Heart left ventricle (tissue), 13 donors: Measurements from ENCODE around the gene KIF12.

Experiments used
- POLR2A ChIP-seq, 2 donors: fragments of 450-650 bp; IDR thresholded peaks; one replicate each; pipeline ENCODE4 v1.6.1; 2017; ENCODE audit warnings: antibody characterized with exemption in 2 of 2, mild to moderate bottlenecking in 2 of 2, moderate library complexity in 2 of 2
- TF ChIP-seq, protein P1 (sequence below), 12 donors: fragments of 200-600 bp; sonication (generic) in 4 of 12; IDR thresholded peaks; one replicate each; pipeline versions ENCODE4 v1.5.0 to v1.8.0; 2018 to 2022; ENCODE audit warnings: antibody characterized with exemption in 12 of 12, mild to moderate bottlenecking in 5 of 12
- donor health status: ischemic (EF 13 %, LVEDD 7.1; RV severe dilation, severe dysfunction).
- donor health status: DM: no; HTN: yes; CAD: no.
- donor health status: DM: no; HTN: no; CAD: no.
- donor health status: ischemic (EF 25% LVEDD 6.9; RV normal size, moderate dysfunction).
- donor health status: ischemic (EF 25% LVEDD 5.7; RV mildly dilated, moderate dysfunction).
- donor health status: ischemic (EF 35%, LVEDD 5.7; RV mildly dilated, moderate dysfunction).
- donor health status: nonischemic (EF 11% LVEDD 7.7; RV severe dilation, severe dysfunction).
- donor health status: DM: yes; HTN: yes; CAD: no.
- donor health status: PGD.
- donor health status: ischemic (EF 29% LVEDD 5.4; RV normal size, mild dysfunction).
- donor health status: nonischemic (EF 23%, LVEDD 6.1; RV moderate dilation, normal function).

DNA sequence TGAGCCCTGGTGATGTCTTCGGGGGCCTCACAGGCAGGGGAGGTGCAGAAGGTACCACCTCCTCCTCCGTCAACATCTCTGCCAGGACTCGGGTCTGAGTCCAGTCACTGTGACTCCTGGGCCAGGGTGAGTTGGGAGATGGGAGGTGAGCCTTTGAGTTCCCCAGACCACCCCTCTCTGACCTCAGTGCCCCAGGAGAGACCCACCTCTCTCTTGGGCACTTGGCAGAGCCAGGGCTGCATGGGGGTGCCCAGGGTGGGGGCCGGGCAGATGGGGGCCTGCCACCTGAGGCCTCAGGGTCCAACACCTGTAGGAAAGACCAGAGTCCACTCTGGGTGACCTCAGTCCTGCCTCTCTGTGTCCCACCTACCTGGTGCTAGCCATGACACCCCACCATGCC is 6.8 kb downstream of the KIF12 start:
- TF ChIP-seq, protein P1, sequence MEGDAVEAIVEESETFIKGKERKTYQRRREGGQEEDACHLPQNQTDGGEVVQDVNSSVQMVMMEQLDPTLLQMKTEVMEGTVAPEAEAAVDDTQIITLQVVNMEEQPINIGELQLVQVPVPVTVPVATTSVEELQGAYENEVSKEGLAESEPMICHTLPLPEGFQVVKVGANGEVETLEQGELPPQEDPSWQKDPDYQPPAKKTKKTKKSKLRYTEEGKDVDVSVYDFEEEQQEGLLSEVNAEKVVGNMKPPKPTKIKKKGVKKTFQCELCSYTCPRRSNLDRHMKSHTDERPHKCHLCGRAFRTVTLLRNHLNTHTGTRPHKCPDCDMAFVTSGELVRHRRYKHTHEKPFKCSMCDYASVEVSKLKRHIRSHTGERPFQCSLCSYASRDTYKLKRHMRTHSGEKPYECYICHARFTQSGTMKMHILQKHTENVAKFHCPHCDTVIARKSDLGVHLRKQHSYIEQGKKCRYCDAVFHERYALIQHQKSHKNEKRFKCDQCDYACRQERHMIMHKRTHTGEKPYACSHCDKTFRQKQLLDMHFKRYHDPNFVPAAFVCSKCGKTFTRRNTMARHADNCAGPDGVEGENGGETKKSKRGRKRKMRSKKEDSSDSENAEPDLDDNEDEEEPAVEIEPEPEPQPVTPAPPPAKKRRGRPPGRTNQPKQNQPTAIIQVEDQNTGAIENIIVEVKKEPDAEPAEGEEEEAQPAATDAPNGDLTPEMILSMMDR (IDR thresholded peaks at IDR 0.05) = no peak
- TF ChIP-seq POLR2A (IDR thresholded peaks at IDR 0.05) = no peak
